Skeletal muscle tissue (tissue), 4 donors: ENCODE data around the gene ARRDC1. TPM values are rescaled to one million over a fixed set of nuclear protein-coding genes. Genes with fewer than 3 reads are reported as not detected.
A peak's percentile ranks its signal among the peaks of the same experiment; 100 is the strongest.

Experiments used
- H3K27ac ChIP-seq: one replicate; pipeline ENCODE4 v1.7.0; 2013; ENCODE audit warnings: mild to moderate bottlenecking, low read depth, low read length, inconsistent platforms
- H3K27me3 ChIP-seq, 3 donors: one replicate each; pipeline ENCODE4 v1.7.0; 2013; ENCODE audit warnings: low read length in 3 of 3; ENCODE audit not compliant: control insufficient read depth in 3 of 3, insufficient read depth in 3 of 3
- H3K36me3 ChIP-seq, 3 donors: one replicate each; pipeline ENCODE4 v1.7.0; 2013; ENCODE audit warnings: low read length in 3 of 3; ENCODE audit not compliant: control insufficient read depth in 3 of 3, insufficient read depth in 3 of 3
- H3K4me1 ChIP-seq, 3 donors: one replicate each; pipeline ENCODE4 v1.7.0; 2013; ENCODE audit warnings: low read length in 3 of 3, mild to moderate bottlenecking in 3 of 3; ENCODE audit not compliant: control insufficient read depth in 3 of 3, insufficient read depth in 3 of 3
- H3K4me3 ChIP-seq, 3 donors: one replicate each; pipeline ENCODE4 v1.7.0; 2013; ENCODE audit warnings: low read length in 3 of 3
- H3K9ac ChIP-seq, 3 donors: one replicate each; pipeline ENCODE4 v1.7.0; 2013; ENCODE audit warnings: low read length in 3 of 3, mild to moderate bottlenecking in 3 of 3, moderate library complexity in 2 of 3, low read depth in 1 of 3
- H3K9me3 ChIP-seq, 3 donors: one replicate each; pipeline ENCODE4 v1.7.0; 2013; ENCODE audit warnings: low read length in 3 of 3; ENCODE audit not compliant: control insufficient read depth in 3 of 3
- total RNA-seq: library from RNA; depleted of rRNA; stranded (reverse); fragments of >200 nt; gene quantifications from one replicate; pipeline ENCODE4 v1.2.3, GENCODE V29; 2014
- donor health status: Osteomylitis.

The ARRDC1 gene
- total RNA-seq, 1 donor from 2014 or later: 14.6 TPM

DNA sequence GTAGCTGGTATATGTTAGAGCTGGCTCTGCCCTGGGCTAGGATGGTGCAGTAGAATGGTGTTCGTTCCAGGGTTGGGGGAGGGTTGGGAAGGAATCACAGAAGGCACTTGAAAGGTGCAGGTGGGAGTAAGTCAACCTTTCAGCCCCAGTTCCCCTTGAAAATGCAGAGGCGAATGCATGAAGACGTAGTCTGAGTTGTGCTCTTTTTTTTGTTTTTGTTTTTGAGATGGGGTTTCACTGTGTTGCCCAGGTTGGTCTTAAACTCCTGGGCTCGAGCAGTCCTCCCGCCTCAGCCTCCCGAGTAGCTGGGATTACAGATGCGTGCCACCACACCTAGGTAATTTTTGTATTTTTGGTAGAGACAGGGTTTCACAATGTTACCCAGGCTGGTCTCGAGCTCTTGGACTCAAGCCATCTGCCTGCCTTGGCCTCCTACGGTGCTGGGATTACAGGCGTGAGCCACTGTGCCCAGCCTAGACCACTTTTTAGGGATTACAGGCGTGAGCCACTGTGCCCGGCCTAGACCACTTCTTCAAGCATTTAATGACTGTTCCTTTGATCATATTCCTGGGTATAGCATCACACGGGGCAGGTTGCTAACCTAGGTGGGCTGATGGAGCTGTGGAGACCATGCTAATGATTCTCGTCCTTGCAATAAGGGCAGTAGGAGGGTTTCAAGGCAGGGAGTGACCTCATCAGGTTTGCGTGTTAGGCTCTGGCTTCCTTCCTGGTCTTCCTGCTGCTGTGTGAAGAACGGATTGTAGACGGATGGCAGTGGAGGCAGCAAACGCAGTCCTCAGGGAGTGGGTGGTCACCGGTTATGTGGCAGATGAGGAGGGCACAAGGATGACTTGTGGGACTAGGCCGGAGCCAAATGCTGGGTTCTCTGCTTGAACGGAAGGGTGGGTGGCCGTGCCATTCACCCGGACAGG, 27.0 kb downstream of the ARRDC1 start:
- H3K4me1 ChIP-seq: peaks cover 20 to 28% (median 23%) of the 10 kb centered on the region in 3 donors
- H3K4me3 ChIP-seq: no peak overlapping the region
- no peaks in the 10 kb centered on the region for H3K36me3 ChIP-seq
- H3K9me3 ChIP-seq: no peaks in the 10 kb centered on the region
- H3K27ac ChIP-seq: no peak overlapping the region
- peak overlapping the region in 1 of 3 donors; percentile 3 for H3K9ac ChIP-seq
- H3K27me3 ChIP-seq: no peaks in the 10 kb centered on the region

DNA sequence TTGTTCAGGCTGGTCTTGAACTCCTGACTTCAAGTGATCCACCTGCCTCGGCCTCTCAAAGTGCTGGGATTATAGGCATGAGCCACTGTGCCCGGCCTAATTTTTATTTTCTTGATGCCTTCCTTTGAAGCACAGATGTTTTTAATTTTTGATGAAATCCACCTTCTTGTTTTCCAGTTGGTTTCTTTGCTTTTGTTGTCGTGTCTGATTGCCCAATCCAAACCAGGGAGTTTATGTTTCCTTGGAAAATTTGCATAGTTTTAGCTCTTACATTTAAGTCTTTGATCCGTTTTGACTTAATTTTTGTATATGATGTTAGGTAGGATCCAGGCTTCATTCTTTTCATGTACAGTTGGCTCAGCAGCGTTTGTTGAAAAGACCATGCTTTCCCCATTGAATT, 28.5 kb downstream of the ARRDC1 start:
- no peak overlapping the region for H3K9ac ChIP-seq
- no peaks in the 10 kb centered on the region for H3K27me3 ChIP-seq
- H3K9me3 ChIP-seq: no peaks in the 10 kb centered on the region
- no peak overlapping the region for H3K27ac ChIP-seq
- peaks cover 0 to 3% (median 2%) of the 10 kb centered on the region in 3 donors for H3K36me3 ChIP-seq
- peaks cover 16 to 26% (median 16%) of the 10 kb centered on the region in 3 donors for H3K4me1 ChIP-seq
- H3K4me3 ChIP-seq: no peak overlapping the region

DNA sequence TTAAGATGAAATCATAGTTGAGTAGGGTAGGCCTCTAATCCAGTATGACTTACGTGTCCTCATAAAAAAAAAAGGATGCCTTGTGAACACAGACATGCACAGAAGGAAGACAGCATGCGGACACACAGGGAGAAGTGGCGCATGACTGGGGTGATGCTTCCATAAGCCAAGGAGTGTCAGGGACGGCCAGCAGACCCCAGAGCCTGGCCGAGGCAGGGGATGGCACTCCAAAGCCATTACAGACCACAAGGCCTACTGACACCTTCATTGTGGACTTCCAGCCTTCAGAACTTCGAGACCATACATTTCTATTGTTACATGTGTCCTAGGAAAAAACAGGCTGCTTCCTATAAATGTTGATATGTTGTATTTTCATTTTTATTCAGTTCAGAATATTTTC, 33.2 kb downstream of the ARRDC1 start:
- Histone ChIP-seq H3K4me3 (no peak overlapping the region), H3K9ac (no peak overlapping the region), H3K4me1 (peaks cover 0 to 8% (median 0%) of the 10 kb centered on the region in 3 donors), H3K36me3 (peaks cover 2 to 5% (median 4%) of the 10 kb centered on the region in 3 donors), H3K9me3 (no peaks in the 10 kb centered on the region), H3K27me3 (no peaks in the 10 kb centered on the region), H3K27ac (no peak overlapping the region)

DNA sequence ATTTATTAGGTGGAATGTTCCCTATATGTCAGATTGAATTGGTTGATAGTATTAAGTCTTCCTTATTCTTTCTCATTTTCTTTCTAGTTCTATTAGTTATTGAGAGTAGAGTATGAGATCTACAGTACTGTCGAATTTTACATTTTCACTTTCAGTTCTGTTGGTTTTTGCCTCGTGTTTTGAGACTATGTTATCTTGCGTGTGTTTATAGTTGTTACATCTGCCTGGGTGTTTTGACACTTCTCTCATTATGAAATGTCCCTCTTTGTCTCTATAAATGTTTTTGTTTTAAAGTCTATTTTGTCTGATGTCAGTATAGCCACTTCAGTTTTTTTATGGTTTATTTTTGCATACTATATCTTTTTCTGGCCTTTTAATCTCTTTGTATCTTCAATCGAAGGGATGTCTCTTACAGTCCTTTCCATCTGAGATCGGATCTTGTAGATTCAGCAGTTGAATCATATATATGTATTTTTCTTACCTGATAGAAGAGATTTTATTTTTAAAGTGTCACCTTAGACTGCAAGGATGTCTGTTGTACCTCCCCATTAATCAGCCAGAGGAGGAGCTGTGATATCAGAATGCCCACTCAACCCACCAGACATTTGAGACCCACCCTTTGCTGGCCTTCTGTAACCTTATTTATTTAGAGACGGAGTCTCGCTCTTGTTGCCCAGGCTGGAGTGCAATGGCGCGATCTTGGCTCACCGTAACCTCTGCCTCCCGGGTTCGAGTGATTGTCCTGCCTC, 34.0 kb downstream of the ARRDC1 start:
- H3K4me3 ChIP-seq: no peak overlapping the region
- no peak overlapping the region for H3K9ac ChIP-seq
- no peaks in the 10 kb centered on the region for H3K9me3 ChIP-seq
- H3K4me1 ChIP-seq: peaks cover 0 to 8% (median 0%) of the 10 kb centered on the region in 3 donors
- no peak overlapping the region for H3K27ac ChIP-seq
- H3K36me3 ChIP-seq: peaks cover 5 to 8% (median 8%) of the 10 kb centered on the region in 3 donors
- no peaks in the 10 kb centered on the region for H3K27me3 ChIP-seq

DNA sequence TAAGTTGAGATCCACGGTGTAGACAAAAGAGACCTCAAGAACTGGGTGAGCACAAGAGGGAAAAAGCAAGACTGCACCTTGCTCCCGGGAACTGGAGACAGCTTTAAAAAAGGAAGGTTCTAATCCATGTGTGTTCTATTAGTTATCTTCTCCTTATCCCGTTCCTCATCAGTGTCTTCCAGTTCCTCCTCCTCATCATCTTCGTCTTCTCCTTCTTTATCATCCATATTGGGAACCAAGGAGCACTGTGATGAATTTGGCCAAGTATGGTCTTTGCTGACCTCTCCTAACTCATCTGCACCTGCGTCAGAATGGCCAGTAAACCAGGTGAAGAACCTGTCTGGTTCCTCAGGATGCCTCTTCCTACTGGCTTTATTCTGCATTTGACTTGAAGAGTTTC, 35.4 kb downstream of the ARRDC1 start:
- Histone ChIP-seq H3K4me1 (peaks cover 0 to 8% (median 0%) of the 10 kb centered on the region in 3 donors), H3K9me3 (no peaks in the 10 kb centered on the region), H3K36me3 (peaks cover 5 to 8% (median 8%) of the 10 kb centered on the region in 3 donors), H3K27ac (no peak overlapping the region), H3K4me3 (no peak overlapping the region), H3K9ac (no peak overlapping the region), H3K27me3 (no peaks in the 10 kb centered on the region)

DNA sequence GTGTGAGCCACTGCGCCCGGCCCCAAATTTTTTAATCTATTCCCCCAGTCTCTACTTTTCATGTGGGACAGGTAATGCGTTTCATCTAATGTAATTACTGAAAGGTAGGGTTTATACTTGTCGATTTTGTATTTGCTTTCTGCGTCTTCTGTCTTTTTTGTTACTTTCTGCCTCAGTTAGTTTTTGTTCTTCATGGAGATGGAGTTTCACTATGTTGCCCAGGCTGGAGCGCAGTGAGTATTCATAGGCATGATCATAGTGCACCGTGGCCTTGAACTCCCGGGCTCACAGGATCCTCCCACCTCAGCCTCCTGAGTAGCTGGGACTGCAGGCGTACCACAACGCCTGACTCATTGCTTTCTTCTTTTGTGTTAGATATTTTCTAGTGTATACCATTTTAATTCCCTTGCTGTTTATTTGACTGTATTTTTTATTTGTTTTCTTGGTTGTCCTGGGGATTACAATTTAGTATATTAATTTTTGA, 36.7 kb downstream of the ARRDC1 start:
- Histone ChIP-seq H3K9ac (no peak overlapping the region), H3K36me3 (peaks cover 5 to 8% (median 8%) of the 10 kb centered on the region in 3 donors), H3K9me3 (no peaks in the 10 kb centered on the region), H3K27me3 (no peaks in the 10 kb centered on the region), H3K4me3 (no peak overlapping the region), H3K27ac (no peak overlapping the region), H3K4me1 (peaks cover 0 to 9% (median 0%) of the 10 kb centered on the region in 3 donors)

DNA sequence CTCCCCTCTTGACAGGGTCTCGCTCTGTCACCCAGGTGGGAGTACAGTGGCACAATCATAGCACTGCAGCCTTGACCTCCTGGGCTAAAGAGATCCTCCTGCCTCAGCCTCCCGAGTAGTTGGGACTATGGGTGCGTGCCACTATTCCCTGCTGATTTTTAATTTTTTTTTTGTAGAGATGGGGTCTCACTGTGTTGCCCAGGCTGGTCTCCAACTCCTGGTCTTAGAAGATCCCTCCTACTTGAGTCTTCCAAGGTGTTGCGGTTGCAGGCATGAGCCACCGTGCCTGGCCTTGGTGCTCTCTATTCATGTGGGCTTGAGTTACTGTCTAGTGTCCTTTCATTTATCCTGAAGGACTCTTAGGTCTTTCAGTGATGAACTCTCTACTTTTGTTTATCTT, 37.4 kb downstream of the ARRDC1 start:
- Histone ChIP-seq H3K9me3 (no peaks in the 10 kb centered on the region), H3K4me3 (no peak overlapping the region), H3K27me3 (no peaks in the 10 kb centered on the region), H3K36me3 (peaks cover 5 to 8% (median 8%) of the 10 kb centered on the region in 3 donors), H3K27ac (no peak overlapping the region), H3K4me1 (peaks cover 0 to 11% (median 0%) of the 10 kb centered on the region in 3 donors), H3K9ac (no peak overlapping the region)

DNA sequence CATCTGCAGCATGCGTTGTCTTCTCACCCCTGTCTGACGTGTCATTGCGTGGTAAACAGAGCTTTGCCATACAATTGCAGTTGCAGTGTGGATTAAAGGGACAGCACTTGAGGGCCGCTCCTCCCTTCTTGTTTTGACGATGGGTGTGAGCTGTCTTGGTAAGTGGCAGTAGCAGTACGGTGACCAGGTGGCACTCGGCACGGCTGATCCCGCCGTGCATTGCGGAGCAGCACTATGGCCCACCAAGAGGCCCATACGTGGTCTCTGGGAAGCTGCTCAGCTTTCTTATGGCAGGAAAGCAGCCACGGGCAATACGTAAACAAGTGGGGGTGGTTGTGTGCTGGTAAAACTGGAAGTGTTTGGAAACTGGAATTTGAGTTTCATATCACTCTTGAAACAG, 38.4 kb downstream of the ARRDC1 start:
- peaks cover 5% of the 10 kb centered on the region in 3 donors for H3K36me3 ChIP-seq
- no peaks in the 10 kb centered on the region for H3K27me3 ChIP-seq
- H3K4me3 ChIP-seq: no peak overlapping the region
- H3K9me3 ChIP-seq: no peaks in the 10 kb centered on the region
- H3K4me1 ChIP-seq: peaks cover 0 to 8% (median 0%) of the 10 kb centered on the region in 3 donors
- H3K27ac ChIP-seq: no peak overlapping the region
- H3K9ac ChIP-seq: no peak overlapping the region

DNA sequence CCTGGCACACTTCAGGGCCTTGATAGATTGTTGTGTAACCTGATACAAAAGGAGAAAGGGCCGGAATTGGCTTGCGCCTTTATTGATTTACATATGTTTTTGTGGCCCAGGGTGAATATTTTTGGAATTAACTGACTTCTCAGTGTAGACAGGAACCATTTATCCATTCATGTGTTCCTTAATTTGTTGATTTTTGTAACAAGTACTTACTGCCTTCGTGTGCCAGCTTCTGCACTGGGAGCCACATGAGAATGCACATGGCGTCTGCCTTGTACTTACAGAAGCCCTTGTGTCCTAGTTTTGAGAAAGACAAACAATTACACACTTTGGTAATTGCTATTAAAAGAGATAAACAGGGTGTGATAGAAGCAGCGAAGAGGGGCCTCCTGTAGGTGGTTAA, 39.7 kb downstream of the ARRDC1 start:
- no peak overlapping the region for H3K27ac ChIP-seq
- H3K27me3 ChIP-seq: no peaks in the 10 kb centered on the region
- H3K4me1 ChIP-seq: peaks cover 0 to 3% (median 0%) of the 10 kb centered on the region in 3 donors
- no peak overlapping the region for H3K9ac ChIP-seq
- no peak overlapping the region for H3K4me3 ChIP-seq
- no peaks in the 10 kb centered on the region for H3K9me3 ChIP-seq
- H3K36me3 ChIP-seq: peaks cover 5 to 8% (median 5%) of the 10 kb centered on the region in 3 donors
